GM19023 (cell line): ENCODE data around the gene CPSF3.
"Not testable (repeated sequence)": the region's sequence is repeated elsewhere in the genome, so short reads cannot be mapped to it uniquely, and the experiment has no call there.

ENCODE experiments used
- ATAC-seq: cut with Tn5 transposase; IDR thresholded peaks from one replicate; pipeline ENCODE4 v1.9.1; 2021; ENCODE audit warnings: mild to moderate bottlenecking, moderate library complexity; ENCODE audit not compliant: unreplicated experiment

CPSF3 gene

GRCh38 chr2:9392898-9393765, 30.3 kb upstream of the CPSF3 start:
- ATAC-seq, result no peak

- ATAC-seq, result no peak
These were observed 28.6 kb upstream of the CPSF3 start for GRCh38 chr2:9394816-9395215.

DNA sequence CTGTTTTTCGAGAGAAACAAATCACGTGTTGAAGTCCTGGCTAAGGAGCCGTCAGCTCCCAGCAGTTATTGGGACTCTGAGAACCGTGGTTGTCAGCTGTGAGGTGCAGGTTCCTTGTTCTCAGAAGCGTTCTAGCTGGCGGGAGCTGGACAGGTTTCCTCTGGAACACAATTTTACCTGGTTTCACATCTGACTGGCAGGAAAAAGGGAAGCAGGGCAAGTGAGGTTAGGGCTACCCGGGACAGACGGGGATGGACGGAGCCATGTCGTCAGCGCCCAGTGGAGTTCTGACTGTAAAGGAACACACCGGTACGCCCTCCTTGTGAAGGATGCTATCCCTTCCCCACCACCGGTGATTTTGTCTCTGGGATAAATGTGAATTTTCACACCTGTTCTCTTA, 26.3 kb upstream of the CPSF3 start:
- ATAC-seq, result no peak

DNA sequence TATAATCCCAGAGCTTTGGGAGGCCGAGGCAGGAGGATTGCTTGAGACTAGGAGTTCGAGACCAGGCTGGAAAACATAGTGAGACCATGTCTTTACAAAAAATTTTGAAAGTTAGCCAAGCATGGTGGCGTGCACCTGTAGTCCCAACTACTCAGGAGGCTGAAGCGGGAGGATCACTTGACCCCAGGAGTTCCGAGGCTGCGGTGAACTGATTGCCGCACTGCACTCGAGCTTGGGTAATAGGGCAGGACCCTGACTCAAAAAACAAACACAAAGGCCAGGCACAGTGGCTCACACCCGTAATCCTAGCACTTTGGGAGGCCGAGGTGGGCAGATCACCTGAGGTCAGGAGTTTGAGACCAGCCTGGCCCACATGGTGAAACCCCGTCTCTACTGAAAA, 25.2 kb upstream of the CPSF3 start:
- not testable (repeated sequence) for ATAC-seq

- no peak for ATAC-seq
These were observed 24.3 kb upstream of the CPSF3 start for GRCh38 chr2:9398881-9399780.

GRCh38 chr2:9400268-9401058, 23.0 kb upstream of the CPSF3 start:
- ATAC-seq, result no peak

- ATAC-seq, result no peak
These were observed 22.4 kb upstream of the CPSF3 start for GRCh38 chr2:9401059-9401547.

DNA sequence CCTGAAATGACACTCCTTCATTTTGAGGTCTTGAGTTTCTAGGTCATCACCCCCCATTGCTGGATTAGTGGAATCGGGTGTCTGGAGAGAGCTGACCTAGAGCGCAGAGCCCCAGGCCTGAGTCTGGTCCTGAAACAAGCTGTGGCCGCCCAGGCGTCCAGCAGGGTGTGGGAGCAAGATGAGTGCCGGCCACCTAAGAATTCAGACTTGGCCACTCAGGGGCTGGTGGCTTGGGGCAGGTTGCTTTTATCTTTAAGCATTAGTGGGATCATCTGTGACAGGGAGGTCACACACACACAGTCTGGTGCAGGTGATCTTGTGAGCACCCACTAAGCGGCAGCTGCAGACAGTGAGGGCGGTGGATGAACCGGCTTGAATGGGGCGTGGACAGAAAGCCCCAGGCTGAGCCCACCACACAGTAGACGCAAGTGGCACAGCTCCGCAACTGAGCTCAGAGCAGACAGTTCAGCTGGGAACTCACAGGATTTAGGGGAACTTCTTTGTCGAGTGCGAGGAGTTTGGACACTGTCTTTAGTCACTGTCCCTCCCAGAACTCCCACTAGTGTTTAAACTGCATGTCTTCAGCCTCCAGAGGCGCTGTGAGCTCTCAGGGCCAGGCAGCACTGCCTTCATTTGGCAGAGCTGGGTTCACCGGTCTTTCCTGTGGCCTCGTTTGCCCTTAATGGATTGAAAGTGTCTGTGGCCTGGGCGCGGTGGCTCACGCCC, 21.6 kb upstream of the CPSF3 start:
- ATAC-seq, result no peak

DNA sequence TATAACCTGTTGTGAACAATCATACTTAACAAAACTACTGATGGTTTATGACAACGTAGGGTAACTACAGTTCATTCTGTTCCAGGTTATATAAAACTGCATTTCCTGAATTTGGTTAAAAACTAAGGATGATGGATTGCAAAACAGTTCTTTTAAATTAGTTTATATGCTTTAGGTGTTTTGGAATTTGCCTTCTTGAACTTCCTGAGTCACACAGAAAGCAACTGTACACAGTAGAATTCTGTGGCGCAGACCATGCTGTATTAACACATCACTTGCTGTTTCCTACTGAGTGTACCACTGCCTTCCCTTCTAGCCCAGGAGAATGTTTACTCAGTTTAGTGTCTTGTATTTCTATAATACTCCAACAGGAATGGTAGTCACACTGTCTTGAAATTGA, 19.5 kb upstream of the CPSF3 start:
- no peak for ATAC-seq

DNA sequence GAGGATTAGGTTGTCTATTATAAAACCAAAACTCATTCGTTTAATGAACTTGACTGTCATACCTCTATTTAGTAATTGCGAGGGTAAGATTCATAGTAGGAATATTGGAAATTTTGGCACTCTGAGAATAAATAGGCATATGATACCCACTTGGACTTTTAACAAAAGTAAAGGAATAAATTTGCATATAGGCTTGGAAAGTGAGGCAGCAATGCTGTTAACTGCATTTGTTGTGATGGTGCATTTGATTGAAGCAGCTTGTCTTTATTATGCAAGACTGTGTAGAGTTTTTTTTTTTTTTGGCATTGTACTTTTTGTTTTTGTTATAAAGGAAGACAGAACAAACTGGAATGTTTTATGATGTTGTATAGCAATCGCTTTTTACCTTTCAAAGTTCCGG, 19.0 kb upstream of the CPSF3 start:
- ATAC-seq, result no peak

DNA sequence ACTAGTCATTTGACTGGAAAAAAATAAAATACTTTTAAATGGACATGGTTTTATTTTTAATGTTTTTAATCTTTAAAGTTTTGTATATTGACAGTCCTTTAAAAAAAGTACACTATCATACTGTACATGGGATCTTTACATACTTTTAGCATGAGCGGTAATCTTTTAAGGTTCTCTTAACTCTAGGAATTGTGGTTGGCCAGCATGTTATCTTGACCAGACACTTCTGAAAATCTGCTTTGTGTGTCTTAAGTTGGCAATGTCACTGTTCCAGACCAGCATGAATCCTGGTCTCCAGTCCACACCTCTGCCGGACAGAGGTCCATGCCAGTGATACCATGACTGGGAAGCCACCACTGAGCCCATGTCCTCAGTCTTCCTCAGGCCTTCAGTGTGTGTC, 17.8 kb upstream of the CPSF3 start:
- no peak for ATAC-seq

DNA sequence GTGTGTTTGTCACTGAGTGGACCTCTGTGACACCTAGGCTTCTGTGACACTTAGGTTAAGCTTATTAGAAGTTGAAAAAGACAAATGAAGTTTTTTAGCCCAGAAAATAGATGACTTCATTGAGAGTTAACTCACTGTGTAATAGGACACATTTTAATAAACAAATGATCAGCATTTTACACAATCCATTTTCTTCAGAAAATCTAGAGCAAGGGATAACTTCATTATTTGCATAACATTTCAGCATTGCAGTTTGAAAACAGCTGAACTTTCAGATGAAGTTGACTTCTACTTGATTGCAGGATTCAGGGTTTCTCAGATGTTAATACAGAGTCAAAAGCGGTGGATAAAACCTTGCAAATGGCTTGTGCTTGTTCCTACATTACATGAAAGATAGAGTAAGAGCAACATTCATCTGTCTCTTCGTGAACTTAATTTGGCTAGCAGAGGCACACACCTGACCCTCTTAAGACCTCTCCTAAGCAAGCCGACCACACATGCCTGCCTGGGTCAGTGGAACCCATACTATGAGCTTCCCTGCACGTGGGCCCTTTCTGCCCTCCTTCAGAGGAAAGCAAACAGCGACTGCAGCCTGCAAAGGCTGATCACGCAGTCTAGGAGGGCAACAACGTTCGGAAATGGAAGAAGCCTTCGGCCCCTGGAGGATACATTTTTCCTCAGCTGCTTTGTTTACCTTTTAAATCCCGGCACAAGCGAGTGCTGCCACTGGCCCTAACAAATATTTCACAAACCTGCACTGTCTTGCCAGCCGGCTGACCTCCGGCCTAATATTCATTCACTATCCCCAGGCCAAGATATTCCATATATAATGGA, 16.7 kb upstream of the CPSF3 start:
- ATAC-seq, result no peak

- no peak for ATAC-seq
These were observed 16.1 kb upstream of the CPSF3 start for GRCh38 chr2:9407363-9407811.

DNA sequence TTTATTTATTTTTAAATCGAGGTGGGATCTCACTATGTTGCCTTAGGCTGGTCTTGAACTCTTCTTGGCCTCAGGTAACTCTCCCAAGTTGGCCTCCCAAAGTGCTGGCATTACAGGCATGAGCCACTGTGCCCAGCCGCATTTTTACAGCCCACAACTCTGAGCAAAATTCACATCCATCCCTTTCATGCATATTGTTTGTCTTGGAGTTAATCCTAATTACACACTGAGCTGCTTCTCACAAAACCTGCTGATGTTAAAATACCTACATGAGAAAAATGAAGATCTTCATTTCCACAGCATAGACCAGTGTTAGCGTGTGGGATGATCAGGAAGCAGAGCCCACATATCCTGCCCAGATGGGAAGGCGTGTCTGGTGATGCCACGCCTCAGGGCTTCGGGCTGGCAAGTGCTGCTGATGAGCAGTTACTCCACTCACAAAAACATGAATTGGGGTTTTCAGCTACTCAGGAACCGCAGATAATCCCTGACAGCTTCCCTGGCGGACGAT, 14.8 kb upstream of the CPSF3 start:
- no peak for ATAC-seq

GRCh38 chr2:9410108-9410507, 13.3 kb upstream of the CPSF3 start:
- ATAC-seq, result no peak

GRCh38 chr2:9412781-9413180, 10.7 kb upstream of the CPSF3 start:
- no peak for ATAC-seq

GRCh38 chr2:9415516-9416169, 7.8 kb upstream of the CPSF3 start:
- no peak for ATAC-seq

- no peak for ATAC-seq
These were observed 7.0 kb upstream of the CPSF3 start for GRCh38 chr2:9416267-9416961.
